ENCODE results near the gene PTPRB.

PTPRB gene

DNA sequence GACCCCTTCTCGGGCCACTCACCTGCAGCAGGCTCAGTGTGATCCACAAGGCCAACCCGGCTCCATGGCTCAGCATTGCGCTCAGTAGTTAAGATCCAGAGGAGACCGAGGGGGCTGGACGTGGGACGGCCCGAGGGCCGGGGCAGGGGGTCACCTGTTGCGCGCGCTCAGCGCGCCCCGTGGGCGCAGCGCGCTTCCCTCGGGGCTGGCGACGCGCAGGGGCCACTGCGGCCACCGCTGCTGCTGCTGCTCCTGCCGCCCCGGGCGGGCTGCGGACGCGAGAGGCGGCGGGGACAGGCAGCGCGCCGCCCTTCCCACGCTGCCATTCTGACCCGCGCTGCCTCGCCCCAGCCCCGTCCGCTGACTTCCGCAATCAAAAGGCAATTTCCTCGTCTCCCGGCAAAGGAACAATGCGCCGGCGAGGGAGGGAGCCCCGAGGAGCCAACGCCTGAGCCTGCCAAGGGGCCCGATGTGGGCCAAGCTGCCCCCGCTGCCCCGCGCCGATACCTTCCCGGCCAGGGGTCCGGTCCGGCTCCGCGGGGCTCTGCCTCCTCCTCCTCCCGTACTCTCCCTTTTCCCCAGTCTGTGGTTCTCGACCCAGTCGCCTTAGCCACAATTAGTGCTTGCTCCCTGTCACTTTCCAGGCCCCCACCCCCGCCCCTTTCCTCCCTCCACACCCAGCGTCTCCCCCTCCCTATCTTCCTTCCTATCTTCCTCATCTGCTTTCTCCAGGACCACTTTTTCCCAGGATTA is 27.3 kb downstream of the PTPRB start:
- Histone ChIP-seq H3K36me3 (ENCODE audit: control insufficient read depth in 2 of 2, insufficient read depth in 1 of 2, low read length in 2 of 2) (no peaks in the 10 kb centered on the region), H3K9me3 (ENCODE audit: control insufficient read depth, insufficient read depth, low read depth, low read length) (no peaks in the 10 kb centered on the region), H3K4me1 (ENCODE audit: control insufficient read depth, insufficient read depth, low read length) (peaks cover 3% of the 10 kb centered on the region; the same call in 1 of the 2 replicates), H3K27ac (ENCODE audit: extremely low read depth, low read depth, low read length) (peak overlapping the region; percentile 70; the same call in 1 of the 2 replicates), H3K4me3 (ENCODE audit: low read depth, low read length) (peak overlapping the region; percentile 50)
- CTCF ChIA-PET: interaction anchor here (1.1 kb wide), 1 partner anchor 109 kb away, joined by 3 read pairs; no protein-coding TSS in a partner anchor
- POLR2A ChIA-PET: no interaction called here
- TF ChIP-seq GLIS2 (tag by site-specific recombination; IDR thresholded peaks at IDR 0.05): peak; percentile 32; the same call in 1 of the 2 replicates
- TF ChIP-seq ZNF202 (tag by site-specific recombination; IDR thresholded peaks at IDR 0.05; ENCODE audit: borderline replicate concordance): no peak
- no peak for TF ChIP-seq ZNF221 (tag by site-specific recombination; IDR thresholded peaks at IDR 0.05; ENCODE audit: borderline replicate concordance)
- TF ChIP-seq ZNF112 (tag by site-specific recombination; IDR thresholded peaks at IDR 0.05): no peak
- TF ChIP-seq ZNF791 (tag by site-specific recombination; IDR thresholded peaks at IDR 0.05): no peak
- no peak for TF ChIP-seq ZNF529 (tag by site-specific recombination; IDR thresholded peaks at IDR 0.05; ENCODE audit: insufficient replicate concordance)
- TF ChIP-seq ZNF16 (tag by site-specific recombination; IDR thresholded peaks at IDR 0.05; ENCODE audit: low read depth): no peak
- no peak for TF ChIP-seq FEZF1 (tag by site-specific recombination; IDR thresholded peaks at IDR 0.05)
- no peak for TF ChIP-seq GFI1B (tag by site-specific recombination; IDR thresholded peaks at IDR 0.05)
- no peak for TF ChIP-seq ZBTB1 (tag by site-specific recombination; IDR thresholded peaks at IDR 0.05)
- no peak for TF ChIP-seq GLIS1 (tag by site-specific recombination; IDR thresholded peaks at IDR 0.05)
- TF ChIP-seq ZNF571 (tag by site-specific recombination; IDR thresholded peaks at IDR 0.05): no peak
- no peak for TF ChIP-seq HOXD13 (CRISPR knock-in tag; IDR thresholded peaks at IDR 0.05; ENCODE audit: borderline replicate concordance)
- TF ChIP-seq ZNF394 (tag by site-specific recombination; IDR thresholded peaks at IDR 0.05; ENCODE audit: borderline replicate concordance): no peak
- no peak for TF ChIP-seq KLF16 (tag by site-specific recombination; IDR thresholded peaks at IDR 0.05)
- TF ChIP-seq MZF1 (tag by site-specific recombination; IDR thresholded peaks at IDR 0.05; ENCODE audit: borderline replicate concordance): no peak
- no peak for TF ChIP-seq ZNF747 (tag by site-specific recombination; IDR thresholded peaks at IDR 0.05)
- peak; percentile 39; the same call in 1 of the 2 replicates for TF ChIP-seq ZXDB (tag by site-specific recombination; IDR thresholded peaks at IDR 0.05)
- no peak for TF ChIP-seq YY2 (tag by site-specific recombination; IDR thresholded peaks at IDR 0.05)
- no peak for TF ChIP-seq SP2 (tag by site-specific recombination; IDR thresholded peaks at IDR 0.05)
- TF ChIP-seq ZNF302 (tag by site-specific recombination; IDR thresholded peaks at IDR 0.05; ENCODE audit: low read depth): no peak
- no peak for TF ChIP-seq YY1 (tag by site-specific recombination; IDR thresholded peaks at IDR 0.05)
- TF ChIP-seq ZNF707 (tag by site-specific recombination; IDR thresholded peaks at IDR 0.05): no peak
- no peak for TF ChIP-seq ZNF239 (tag by site-specific recombination; IDR thresholded peaks at IDR 0.05)
- peak; percentile 23; the same call in 1 of the 2 replicates for TF ChIP-seq EGR2 (tag by site-specific recombination; IDR thresholded peaks at IDR 0.05; ENCODE audit: low read depth)
- TF ChIP-seq, protein P1, sequence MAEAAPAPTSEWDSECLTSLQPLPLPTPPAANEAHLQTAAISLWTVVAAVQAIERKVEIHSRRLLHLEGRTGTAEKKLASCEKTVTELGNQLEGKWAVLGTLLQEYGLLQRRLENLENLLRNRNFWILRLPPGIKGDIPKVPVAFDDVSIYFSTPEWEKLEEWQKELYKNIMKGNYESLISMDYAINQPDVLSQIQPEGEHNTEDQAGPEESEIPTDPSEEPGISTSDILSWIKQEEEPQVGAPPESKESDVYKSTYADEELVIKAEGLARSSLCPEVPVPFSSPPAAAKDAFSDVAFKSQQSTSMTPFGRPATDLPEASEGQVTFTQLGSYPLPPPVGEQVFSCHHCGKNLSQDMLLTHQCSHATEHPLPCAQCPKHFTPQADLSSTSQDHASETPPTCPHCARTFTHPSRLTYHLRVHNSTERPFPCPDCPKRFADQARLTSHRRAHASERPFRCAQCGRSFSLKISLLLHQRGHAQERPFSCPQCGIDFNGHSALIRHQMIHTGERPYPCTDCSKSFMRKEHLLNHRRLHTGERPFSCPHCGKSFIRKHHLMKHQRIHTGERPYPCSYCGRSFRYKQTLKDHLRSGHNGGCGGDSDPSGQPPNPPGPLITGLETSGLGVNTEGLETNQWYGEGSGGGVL (tag by site-specific recombination; IDR thresholded peaks at IDR 0.05): peak; percentile 53
- TF ChIP-seq ZNF785 (tag by site-specific recombination; IDR thresholded peaks at IDR 0.05): no peak
- TF ChIP-seq ZBTB48 (tag by site-specific recombination; IDR thresholded peaks at IDR 0.05): 0 out of 2 replicates have a peak, but pooled peaks have one; percentile 48
- TF ChIP-seq, protein P2, sequence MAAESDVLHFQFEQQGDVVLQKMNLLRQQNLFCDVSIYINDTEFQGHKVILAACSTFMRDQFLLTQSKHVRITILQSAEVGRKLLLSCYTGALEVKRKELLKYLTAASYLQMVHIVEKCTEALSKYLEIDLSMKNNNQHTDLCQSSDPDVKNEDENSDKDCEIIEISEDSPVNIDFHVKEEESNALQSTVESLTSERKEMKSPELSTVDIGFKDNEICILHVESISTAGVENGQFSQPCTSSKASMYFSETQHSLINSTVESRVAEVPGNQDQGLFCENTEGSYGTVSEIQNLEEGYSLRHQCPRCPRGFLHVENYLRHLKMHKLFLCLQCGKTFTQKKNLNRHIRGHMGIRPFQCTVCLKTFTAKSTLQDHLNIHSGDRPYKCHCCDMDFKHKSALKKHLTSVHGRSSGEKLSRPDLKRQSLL (tag by site-specific recombination; IDR thresholded peaks at IDR 0.05): no peak
- TF ChIP-seq ZNF530 (tag by site-specific recombination; IDR thresholded peaks at IDR 0.05; ENCODE audit: low read depth): no peak
- TF ChIP-seq, protein P3, sequence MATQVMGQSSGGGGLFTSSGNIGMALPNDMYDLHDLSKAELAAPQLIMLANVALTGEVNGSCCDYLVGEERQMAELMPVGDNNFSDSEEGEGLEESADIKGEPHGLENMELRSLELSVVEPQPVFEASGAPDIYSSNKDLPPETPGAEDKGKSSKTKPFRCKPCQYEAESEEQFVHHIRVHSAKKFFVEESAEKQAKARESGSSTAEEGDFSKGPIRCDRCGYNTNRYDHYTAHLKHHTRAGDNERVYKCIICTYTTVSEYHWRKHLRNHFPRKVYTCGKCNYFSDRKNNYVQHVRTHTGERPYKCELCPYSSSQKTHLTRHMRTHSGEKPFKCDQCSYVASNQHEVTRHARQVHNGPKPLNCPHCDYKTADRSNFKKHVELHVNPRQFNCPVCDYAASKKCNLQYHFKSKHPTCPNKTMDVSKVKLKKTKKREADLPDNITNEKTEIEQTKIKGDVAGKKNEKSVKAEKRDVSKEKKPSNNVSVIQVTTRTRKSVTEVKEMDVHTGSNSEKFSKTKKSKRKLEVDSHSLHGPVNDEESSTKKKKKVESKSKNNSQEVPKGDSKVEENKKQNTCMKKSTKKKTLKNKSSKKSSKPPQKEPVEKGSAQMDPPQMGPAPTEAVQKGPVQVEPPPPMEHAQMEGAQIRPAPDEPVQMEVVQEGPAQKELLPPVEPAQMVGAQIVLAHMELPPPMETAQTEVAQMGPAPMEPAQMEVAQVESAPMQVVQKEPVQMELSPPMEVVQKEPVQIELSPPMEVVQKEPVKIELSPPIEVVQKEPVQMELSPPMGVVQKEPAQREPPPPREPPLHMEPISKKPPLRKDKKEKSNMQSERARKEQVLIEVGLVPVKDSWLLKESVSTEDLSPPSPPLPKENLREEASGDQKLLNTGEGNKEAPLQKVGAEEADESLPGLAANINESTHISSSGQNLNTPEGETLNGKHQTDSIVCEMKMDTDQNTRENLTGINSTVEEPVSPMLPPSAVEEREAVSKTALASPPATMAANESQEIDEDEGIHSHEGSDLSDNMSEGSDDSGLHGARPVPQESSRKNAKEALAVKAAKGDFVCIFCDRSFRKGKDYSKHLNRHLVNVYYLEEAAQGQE (tag by site-specific recombination; IDR thresholded peaks at IDR 0.05): no peak
- TF ChIP-seq ZNF600 (tag by site-specific recombination; IDR thresholded peaks at IDR 0.05): peak; percentile 42; the same call in 1 of the 2 replicates

All from HEK293 (cell line).